HepG2 (cell line): ENCODE results near the gene ADM5. TPM values are rescaled to one million over a fixed set of nuclear protein-coding genes. Genes with fewer than 3 reads are reported as not detected.

ENCODE experiments used
- ATAC-seq: fragments of 200-7000 bp; cut with Tn5 transposase; 3 replicates; pipeline ENCODE4 v1.9.1; 2020; ENCODE audit warnings: mild to moderate bottlenecking, moderate library complexity
- BruUV-seq: library from RNA; stranded (reverse); fragments of 400-500 nt; replicated peaks from 2 replicates; lab custom pipeline; 2021; lab: Mats Ljungman, UMichigan
- CTCF ChIA-PET: fragments of 300-600 bp; formaldehyde crosslinking; extraction: SDS; loops from one replicate; lab custom pipeline; 2021; ENCODE audit warnings: low total read pairs, inconsistent platforms, low intra/inter-chr PET ratio; lab: Yijun Ruan, JAX
- POLR2A ChIA-PET: fragments of 350-600 bp; sonication (Branson Sonifier 250); formaldehyde crosslinking; loops from one replicate; lab custom pipeline; 2020; ENCODE audit warnings: antibody characterized with exemption, inconsistent platforms; lab: Yijun Ruan, JAX
- DNase-seq: peaks from one replicate; pipeline ENCODE4 v3.0.0-alpha.2; 2015; ENCODE audit warnings: low spot score
- FAIRE-seq: peaks from 3 replicates; lab custom pipeline; 2011; peaks lifted over from hg19 to GRCh38; lab: Jason Lieb, UNC
- H2AFZ ChIP-seq: one replicate; pipeline ENCODE4 v1.6.1; 2011; ENCODE audit warnings: low read length, inconsistent platforms
- H3K27ac ChIP-seq: fragments of 300-600 bp; 3 replicates; pipeline ENCODE4 v1.8.0; 2011; ENCODE audit warnings: mixed run types, mild to moderate bottlenecking, mixed read lengths, low read length, inconsistent platforms; ENCODE audit not compliant: insufficient read depth; ENCODE audit errors: extremely low read length
- H3K27me3 ChIP-seq, 2 experiments: fragments of 200-600 bp in 1 of 2; 2 replicates in 1 of 2; 3 replicates in 1 of 2; pipeline versions ENCODE4 v1.6.0 to v1.8.0; 2011; ENCODE audit warnings: low read length in 2 of 2, mild to moderate bottlenecking in 2 of 2, moderate library complexity in 2 of 2, inconsistent platforms in 1 of 2; ENCODE audit not compliant: insufficient read depth in 2 of 2, control insufficient read depth in 1 of 2
- H3K36me3 ChIP-seq, 2 experiments: fragments of 200-600 bp in 1 of 2; replicated peaks in 1 of 2; 2 replicates in 1 of 2; 3 replicates in 1 of 2; pipeline versions ENCODE4 v1.5.1 to v1.8.0; 2011; ENCODE audit warnings: low read length in 2 of 2, inconsistent platforms in 1 of 2; ENCODE audit not compliant: insufficient read depth in 2 of 2, control insufficient read depth in 1 of 2
- H3K4me1 ChIP-seq: 2 replicates; pipeline ENCODE4 v1.5.1; 2012; ENCODE audit warnings: low read length, inconsistent platforms; ENCODE audit not compliant: insufficient read depth
- H3K4me2 ChIP-seq: 2 replicates; pipeline ENCODE4 v1.6.0; 2011; ENCODE audit warnings: low read depth, low read length, inconsistent platforms
- H3K4me3 ChIP-seq, 3 experiments: fragments of 200-600 bp in 1 of 3; sonication (generic), shearing (Covaris generic) in 1 of 3; replicated peaks in 1 of 3; 2 replicates each; pipeline ENCODE4 v1.5.1; 2011 to 2016; ENCODE audit warnings: low read length in 3 of 3, inconsistent platforms in 2 of 3, low read depth in 2 of 3, mild to moderate bottlenecking in 2 of 3, control low read depth in 1 of 3, mixed read lengths in 1 of 3; ENCODE audit not compliant: insufficient read depth in 1 of 3
- H3K79me2 ChIP-seq: one replicate; pipeline ENCODE4 v1.6.1; 2011; ENCODE audit warnings: low read length, inconsistent platforms; ENCODE audit not compliant: insufficient read depth
- H3K9ac ChIP-seq: 2 replicates; pipeline ENCODE4 v1.6.0; 2011; ENCODE audit warnings: mild to moderate bottlenecking, low read depth, low read length, inconsistent platforms; ENCODE audit not compliant: insufficient read depth
- H3K9me3 ChIP-seq: 2 replicates; pipeline ENCODE4 v1.5.1; 2012; ENCODE audit warnings: mild to moderate bottlenecking, low read length
- H4K20me1 ChIP-seq: 2 replicates; pipeline ENCODE4 v1.6.0; 2011; ENCODE audit warnings: inconsistent platforms, mild to moderate bottlenecking, low read length, moderate library complexity; ENCODE audit not compliant: insufficient read depth
- EP300 ChIP-seq, 3 experiments: sonication (generic) in 1 of 3; formaldehyde crosslinking in 1 of 3; IDR thresholded peaks; 2 replicates each; pipeline versions ENCODE4 v1.5.1 to v1.6.1; 2011 to 2020; ENCODE audit warnings: low read depth in 2 of 3, low read length in 2 of 3, borderline replicate concordance in 1 of 3, improper control_type of control experiment in 1 of 3, mild to moderate bottlenecking in 1 of 3, missing genetic modification reagents in 1 of 3, moderate library complexity in 1 of 3
- FOXM1 ChIP-seq: sonication (generic); formaldehyde crosslinking; IDR thresholded peaks from 2 replicates; pipeline ENCODE4 v1.5.0; 2020; ENCODE audit warnings: missing genetic modification reagents
- MXI1 ChIP-seq: IDR thresholded peaks from 3 replicates; pipeline ENCODE4 v1.6.1; 2012; ENCODE audit warnings: low read depth, low read length, inconsistent platforms, borderline replicate concordance
- NFYC ChIP-seq: IDR thresholded peaks from 2 replicates; pipeline ENCODE4 v1.6.1; 2016; ENCODE audit warnings: missing genetic modification reagents, missing compliant biosample characterization
- SRSF1 ChIP-seq: fragments of 200-400 bp; formaldehyde crosslinking; optimal IDR thresholded peaks from 2 replicates; pipeline ENCODE3; 2017; ENCODE audit warnings: mild to moderate bottlenecking, low read depth, low read length, moderate library complexity
- ZBTB42 ChIP-seq: sonication (generic); formaldehyde crosslinking; IDR thresholded peaks from 2 replicates; pipeline ENCODE4 v1.5.0; 2020; ENCODE audit warnings: mild to moderate bottlenecking, missing genetic modification reagents
- ZBTB8A ChIP-seq: sonication (generic); formaldehyde crosslinking; IDR thresholded peaks from 2 replicates; pipeline ENCODE4 v1.4.0; 2020; ENCODE audit warnings: mild to moderate bottlenecking, low read depth, missing genetic modification reagents, borderline replicate concordance
- ZNF121 ChIP-seq: sonication (generic); formaldehyde crosslinking; IDR thresholded peaks from 2 replicates; pipeline ENCODE4 v1.5.0; 2020; ENCODE audit warnings: mild to moderate bottlenecking, missing genetic modification reagents
- ZNF33B ChIP-seq: sonication (generic); formaldehyde crosslinking; IDR thresholded peaks from 2 replicates; pipeline ENCODE4 v1.5.1; 2020; ENCODE audit warnings: mild to moderate bottlenecking, missing genetic modification reagents
- ZNF350 ChIP-seq: sonication (generic); formaldehyde crosslinking; IDR thresholded peaks from 2 replicates; pipeline ENCODE4 v1.4.0; 2020; ENCODE audit warnings: mild to moderate bottlenecking, low read depth, missing genetic modification reagents, borderline replicate concordance
- ZNF615 ChIP-seq: sonication (generic); formaldehyde crosslinking; IDR thresholded peaks from 2 replicates; pipeline ENCODE4 v1.5.0; 2020; ENCODE audit warnings: mild to moderate bottlenecking, missing genetic modification reagents, borderline replicate concordance
- ZNF891 ChIP-seq: sonication (generic); formaldehyde crosslinking; IDR thresholded peaks from 2 replicates; pipeline ENCODE4 v1.5.0; 2020; ENCODE audit warnings: mild to moderate bottlenecking, missing genetic modification reagents
- ZSCAN29 ChIP-seq: sonication (generic); formaldehyde crosslinking; conservative IDR thresholded peaks from 2 replicates; pipeline ENCODE4 v1.4.0; 2020; ENCODE audit warnings: mild to moderate bottlenecking, missing genetic modification reagents
- WGBS: methylation state at CpG from one replicate; pipeline ENCODE4 v1.1.6; 2017; ENCODE audit warnings: low lambda C conversion rate; 5-methylcytosine and 5-hydroxymethylcytosine counted together
- in situ Hi-C: cut with HindIII; loops from 2 replicates; pipeline ENCODE4 v1.10.0; 2017; ENCODE audit warnings: low pct_unique_long_range_greater_than_20kb; ENCODE audit not compliant: extremely low pct_ligation_motif_present
- intact Hi-C: fragments of 100-400 bp; cut with micrococcal nuclease; formaldehyde crosslinking; loops from one replicate; pipeline ENCODE4 v1.10.0; 2022; ENCODE audit not compliant: unreplicated experiment
- polyA plus RNA-seq, 8 experiments: library from polyadenylated mRNA; depleted of rRNA in 3 of 8; stranded (reverse) in 7 of 8; unstranded in 1 of 8; fragments of >200 nt; fragmentation: Illumina TruSeq in 4 of 8; extraction: Trizol in 4 of 8; gene quantifications; 2 replicates each; pipeline versions ENCODE4 v1.2.1 to v1.2.3, GENCODE V29; 2011 to 2016; ENCODE audit warnings: low read depth in 4 of 8, missing spikeins in 1 of 8, mixed read lengths in 1 of 8; ENCODE audit not compliant: insufficient read depth in 1 of 8
- total RNA-seq, 5 experiments: library from RNA; depleted of rRNA; stranded (reverse); fragments of >200 nt; fragmentation: Illumina TruSeq; extraction: Trizol; gene quantifications; 2 replicates each; pipeline ENCODE4 v1.2.3, GENCODE V29; 2016; ENCODE audit warnings: low read depth in 1 of 5
- TF ChIP-seq, protein P1 (sequence below): sonication (generic); formaldehyde crosslinking; IDR thresholded peaks from 2 replicates; pipeline ENCODE4 v1.5.1; 2020; ENCODE audit warnings: mild to moderate bottlenecking, moderate library complexity, missing genetic modification reagents
- TF ChIP-seq, protein P2 (sequence below): fragments of 450-650 bp; IDR thresholded peaks from 2 replicates; pipeline ENCODE4 v1.6.1; 2017; ENCODE audit warnings: mild to moderate bottlenecking
- TF ChIP-seq, protein P3 (sequence below): sonication (generic); formaldehyde crosslinking; IDR thresholded peaks from 2 replicates; pipeline ENCODE4 v1.4.0; 2020; ENCODE audit warnings: missing genetic modification reagents

The ADM5 gene
- total and polyA plus RNA-seq, 2 of the 13 experiments (the other 11 are each of a cell fraction or from before 2014, with no cell fraction given): 2.7 to 4.1 TPM

DNA sequence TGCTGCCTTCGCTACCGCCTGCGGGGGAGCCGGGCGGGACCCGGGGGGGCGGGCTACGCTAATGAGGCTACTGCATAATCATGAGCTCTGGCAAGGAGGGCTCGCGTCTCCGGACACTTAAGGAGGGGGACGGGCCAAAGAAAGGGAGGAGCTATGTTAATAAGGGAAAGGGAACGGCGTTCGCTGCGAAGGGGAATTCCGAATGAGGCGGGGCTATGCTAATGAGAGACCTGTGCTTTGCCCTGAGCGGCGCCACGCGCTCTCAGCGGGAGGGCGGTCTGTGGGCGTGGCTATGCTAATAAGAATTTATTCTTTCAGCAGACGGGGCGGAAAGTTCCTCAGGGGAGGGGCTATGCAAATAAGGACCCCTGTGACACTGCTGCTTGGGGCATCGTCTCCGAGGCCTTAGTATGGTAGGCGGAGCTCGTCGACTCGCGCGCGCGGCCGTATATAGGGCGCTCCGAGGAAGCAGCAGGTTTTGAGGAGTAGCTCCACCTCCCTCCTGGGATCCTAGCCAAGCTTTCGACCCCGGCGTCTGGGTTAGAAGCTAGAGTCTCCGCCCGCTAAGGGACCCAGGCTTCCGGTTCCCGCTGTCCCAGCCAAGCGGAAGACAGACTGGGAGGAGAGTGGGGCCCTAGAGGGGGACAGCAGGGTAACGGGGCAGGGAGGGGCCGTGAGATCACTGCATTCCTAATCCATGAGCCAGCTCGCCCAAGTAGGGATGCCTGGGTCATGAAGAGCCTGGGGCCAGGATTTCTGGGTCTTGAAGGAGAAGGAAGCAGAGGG, 49.1 kb upstream of the ADM5 start, which contains the start of gene RRAS:
RRAS (minus strand) TSS at position 31 of the 786 bp plus-strand sequence. CDS start 45 bp downstream, outside the sequence.
- Histone ChIP-seq H3K27me3 (no peaks in the 10 kb centered on the region; a peak in 1 of 5 replicates), H3K9ac (peak within 1 kb of the TSS; percentile 99), H3K4me3 (peak within 1 kb of the TSS; percentile 82 to 89 (median 83)), H3K79me2 (peaks cover 31% of the 10 kb centered on the region), H3K4me2 (peak within 1 kb of the TSS; percentile 90), H3K27ac (peak within 1 kb of the TSS; percentile 98), H3K4me1 (peaks cover 43% of the 10 kb centered on the region), H2AFZ (no peak within 1 kb of the TSS), H4K20me1 (no peaks in the 10 kb centered on the region), H3K9me3 (no peaks in the 10 kb centered on the region), H3K36me3 (no peaks in the 10 kb centered on the region; a peak in 1 of 5 replicates)
- DNase-seq (peak; percentile 98), ATAC-seq (peak; percentile 77), FAIRE-seq (peak; percentile 99)
- in situ Hi-C loops (no loop called here), intact Hi-C loops (loop anchor here (1.0 to 5.0 kb wide), 3 partner anchors 24 to 50 kb away; partner anchors contain the start of genes BCL2L12, IRF3 and PRMT1)
- no TSS peak for BruUV-seq
- POLR2A ChIA-PET: interaction anchor here (0.6 to 4.6 kb wide), 32 partner anchors 8 to 880 kb away, joined by 3 to 92 read pairs (median 5); partner anchors contain the start of genes AKT1S1, ALDH16A1, BCL2L12 and FCGRT
- WGBS: 2% methylated on average over 44 of the region's 51 CpGs
- CTCF ChIA-PET: no interaction called here
- TF ChIP-seq EP300 (IDR thresholded peaks at IDR 0.05; ENCODE audit: low read depth in 2 of 2, low read length in 2 of 2) (peak; percentile 37 to 60; a peak in 3 of 4 replicates), EP300 (CRISPR knock-in tag; IDR thresholded peaks at IDR 0.05; ENCODE audit: borderline replicate concordance) (peak; percentile 58), FOXM1 (no peak), ZNF891 (CRISPR knock-in tag) (no peak), ZNF615 (CRISPR knock-in tag) (no peak), ZNF121 (CRISPR knock-in tag) (no peak), ZBTB42 (no peak), ZSCAN29 (no peak; the same call in 1 of the 2 replicates), MXI1 (peak; percentile 26; the same call in 1 of the 3 replicates), NFYC (CRISPR knock-in tag) (peak; percentile 10; the same call in 1 of the 2 replicates), ZNF33B (0 out of 2 replicates have a peak, but pooled peaks have one; percentile 48), ZNF350 (CRISPR knock-in tag) (peak; percentile 79; the same call in 1 of the 2 replicates), ZBTB8A (CRISPR knock-in tag) (no peak), SRSF1 (peak; percentile 60)
- TF ChIP-seq, protein P1, sequence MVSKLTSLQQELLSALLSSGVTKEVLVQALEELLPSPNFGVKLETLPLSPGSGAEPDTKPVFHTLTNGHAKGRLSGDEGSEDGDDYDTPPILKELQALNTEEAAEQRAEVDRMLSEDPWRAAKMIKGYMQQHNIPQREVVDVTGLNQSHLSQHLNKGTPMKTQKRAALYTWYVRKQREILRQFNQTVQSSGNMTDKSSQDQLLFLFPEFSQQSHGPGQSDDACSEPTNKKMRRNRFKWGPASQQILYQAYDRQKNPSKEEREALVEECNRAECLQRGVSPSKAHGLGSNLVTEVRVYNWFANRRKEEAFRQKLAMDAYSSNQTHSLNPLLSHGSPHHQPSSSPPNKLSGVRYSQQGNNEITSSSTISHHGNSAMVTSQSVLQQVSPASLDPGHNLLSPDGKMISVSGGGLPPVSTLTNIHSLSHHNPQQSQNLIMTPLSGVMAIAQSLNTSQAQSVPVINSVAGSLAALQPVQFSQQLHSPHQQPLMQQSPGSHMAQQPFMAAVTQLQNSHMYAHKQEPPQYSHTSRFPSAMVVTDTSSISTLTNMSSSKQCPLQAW (CRISPR knock-in tag): peak; percentile 90
- TF ChIP-seq, protein P2, sequence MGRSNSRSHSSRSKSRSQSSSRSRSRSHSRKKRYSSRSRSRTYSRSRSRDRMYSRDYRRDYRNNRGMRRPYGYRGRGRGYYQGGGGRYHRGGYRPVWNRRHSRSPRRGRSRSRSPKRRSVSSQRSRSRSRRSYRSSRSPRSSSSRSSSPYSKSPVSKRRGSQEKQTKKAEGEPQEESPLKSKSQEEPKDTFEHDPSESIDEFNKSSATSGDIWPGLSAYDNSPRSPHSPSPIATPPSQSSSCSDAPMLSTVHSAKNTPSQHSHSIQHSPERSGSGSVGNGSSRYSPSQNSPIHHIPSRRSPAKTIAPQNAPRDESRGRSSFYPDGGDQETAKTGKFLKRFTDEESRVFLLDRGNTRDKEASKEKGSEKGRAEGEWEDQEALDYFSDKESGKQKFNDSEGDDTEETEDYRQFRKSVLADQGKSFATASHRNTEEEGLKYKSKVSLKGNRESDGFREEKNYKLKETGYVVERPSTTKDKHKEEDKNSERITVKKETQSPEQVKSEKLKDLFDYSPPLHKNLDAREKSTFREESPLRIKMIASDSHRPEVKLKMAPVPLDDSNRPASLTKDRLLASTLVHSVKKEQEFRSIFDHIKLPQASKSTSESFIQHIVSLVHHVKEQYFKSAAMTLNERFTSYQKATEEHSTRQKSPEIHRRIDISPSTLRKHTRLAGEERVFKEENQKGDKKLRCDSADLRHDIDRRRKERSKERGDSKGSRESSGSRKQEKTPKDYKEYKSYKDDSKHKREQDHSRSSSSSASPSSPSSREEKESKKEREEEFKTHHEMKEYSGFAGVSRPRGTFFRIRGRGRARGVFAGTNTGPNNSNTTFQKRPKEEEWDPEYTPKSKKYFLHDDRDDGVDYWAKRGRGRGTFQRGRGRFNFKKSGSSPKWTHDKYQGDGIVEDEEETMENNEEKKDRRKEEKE: no peak
- TF ChIP-seq, protein P3, sequence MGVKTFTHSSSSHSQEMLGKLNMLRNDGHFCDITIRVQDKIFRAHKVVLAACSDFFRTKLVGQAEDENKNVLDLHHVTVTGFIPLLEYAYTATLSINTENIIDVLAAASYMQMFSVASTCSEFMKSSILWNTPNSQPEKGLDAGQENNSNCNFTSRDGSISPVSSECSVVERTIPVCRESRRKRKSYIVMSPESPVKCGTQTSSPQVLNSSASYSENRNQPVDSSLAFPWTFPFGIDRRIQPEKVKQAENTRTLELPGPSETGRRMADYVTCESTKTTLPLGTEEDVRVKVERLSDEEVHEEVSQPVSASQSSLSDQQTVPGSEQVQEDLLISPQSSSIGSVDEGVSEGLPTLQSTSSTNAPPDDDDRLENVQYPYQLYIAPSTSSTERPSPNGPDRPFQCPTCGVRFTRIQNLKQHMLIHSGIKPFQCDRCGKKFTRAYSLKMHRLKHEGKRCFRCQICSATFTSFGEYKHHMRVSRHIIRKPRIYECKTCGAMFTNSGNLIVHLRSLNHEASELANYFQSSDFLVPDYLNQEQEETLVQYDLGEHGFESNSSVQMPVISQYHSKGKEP: no peak
